Panc1 (cell line): ENCODE data around the gene ASB2. TPM values are rescaled to one million over a fixed set of nuclear protein-coding genes. Genes with fewer than 3 reads are reported as not detected.

Experiments used
- ATAC-seq: fragments of 200-7000 bp; cut with Tn5 transposase; 2 replicates; pipeline ENCODE4 v1.9.1; 2020; ENCODE audit warnings: mild to moderate bottlenecking, moderate library complexity
- BruUV-seq: library from RNA; stranded (reverse); fragments of 400-500 nt; replicated peaks from 2 replicates; lab custom pipeline; 2021; lab: Mats Ljungman, UMichigan
- CTCF ChIA-PET: fragments of 300-600 bp; sonication (Branson Sonifier 250); formaldehyde crosslinking; loops from one replicate; lab custom pipeline; 2022; ENCODE audit warnings: antibody characterized with exemption; lab: Charles Lee
- POLR2A ChIA-PET: fragments of 300-600 bp; sonication (Branson Sonifier 250); formaldehyde crosslinking; loops from one replicate; lab custom pipeline; 2022; ENCODE audit warnings: antibody characterized with exemption; lab: Charles Lee
- DNase-seq: peaks from one replicate; pipeline ENCODE4 v3.0.0-alpha.2; 2010; ENCODE audit warnings: low read depth, low spot score
- H3K27ac ChIP-seq: 2 replicates; pipeline ENCODE4 v1.5.1; 2011; ENCODE audit warnings: mild to moderate bottlenecking, low read length, inconsistent platforms
- H3K27me3 ChIP-seq: fragments of 200-500 bp; sonication (Bioruptor generic); 2 replicates; pipeline ENCODE4 v1.6.0; 2014; ENCODE audit warnings: low read length, inconsistent platforms; ENCODE audit not compliant: control insufficient read depth, insufficient read depth
- H3K36me3 ChIP-seq: fragments of 200-500 bp; sonication (Bioruptor generic); 2 replicates; pipeline ENCODE4 v1.5.1; 2014; ENCODE audit warnings: inconsistent platforms, mild to moderate bottlenecking, low read length, moderate library complexity; ENCODE audit not compliant: control insufficient read depth, insufficient read depth
- H3K4me1 ChIP-seq: 2 replicates; pipeline ENCODE4 v1.5.1; 2011; ENCODE audit warnings: inconsistent platforms, mild to moderate bottlenecking, low read length, moderate library complexity; ENCODE audit not compliant: control insufficient read depth, insufficient read depth
- H3K4me3 ChIP-seq, 2 experiments: 2 replicates each; pipeline ENCODE4 v1.5.1; 2011 to 2012; ENCODE audit warnings: low read depth in 2 of 2, low read length in 2 of 2, mild to moderate bottlenecking in 2 of 2, inconsistent platforms in 1 of 2, moderate library complexity in 1 of 2
- H3K9me3 ChIP-seq: fragments of 200-500 bp; sonication (Bioruptor generic); 2 replicates; pipeline ENCODE4 v1.5.1; 2014; ENCODE audit warnings: low read depth, mild to moderate bottlenecking, inconsistent platforms, low read length, moderate library complexity; ENCODE audit not compliant: control insufficient read depth, insufficient read depth
- CTCF ChIP-seq: fragments of 450-650 bp; IDR thresholded peaks from 2 replicates; pipeline ENCODE4 v1.5.1; 2017; ENCODE audit warnings: mild to moderate bottlenecking
- POLR2AphosphoS5 ChIP-seq: IDR thresholded peaks from 2 replicates; pipeline ENCODE4 v1.6.1; 2012; ENCODE audit warnings: mild to moderate bottlenecking, low read depth, low read length, moderate library complexity
- REST ChIP-seq, 2 experiments: IDR thresholded peaks; 2 replicates each; pipeline ENCODE4 v1.6.1; 2011 to 2012; ENCODE audit warnings: low read depth in 2 of 2, control low read depth in 1 of 2, low read length in 1 of 2, mild to moderate bottlenecking in 1 of 2, moderate library complexity in 1 of 2; ENCODE audit not compliant: insufficient read depth in 1 of 2
- SIN3A ChIP-seq: IDR thresholded peaks from 2 replicates; pipeline ENCODE4 v1.6.1; 2012; ENCODE audit warnings: low read depth, mild to moderate bottlenecking, low read length, moderate library complexity, borderline replicate concordance; ENCODE audit not compliant: insufficient read depth
- TCF7L2 ChIP-seq: IDR thresholded peaks from 2 replicates; pipeline ENCODE4 v1.6.1; 2011; ENCODE audit warnings: mild to moderate bottlenecking, low read depth, low read length, inconsistent platforms
- in situ Hi-C: cut with HindIII; loops from 2 replicates; pipeline ENCODE4 v1.10.0; 2016; ENCODE audit warnings: low sequenced_read_pairs, low pct_unique_long_range_greater_than_20kb
- intact Hi-C: fragments of 100-400 bp; cut with micrococcal nuclease; formaldehyde crosslinking; loops from one replicate; pipeline ENCODE4 v1.10.0; 2022; ENCODE audit not compliant: unreplicated experiment
- total RNA-seq: library from RNA; stranded (reverse); gene quantifications from one replicate; pipeline ENCODE4 v1.2.1, GENCODE V29; 2021; ENCODE audit not compliant: unreplicated experiment

The ASB2 gene
- total RNA-seq, 1 experiment from 2014 or later: 0.28 TPM

- in situ Hi-C loops: no loop called here
These were observed 50.9 kb downstream of the ASB2 start for GRCh38 chr14:93925374-93925895.

GRCh38 chr14:93924592-93925355 lies 51.6 kb downstream of the ASB2 start:
- Histone ChIP-seq H3K4me3 (no peak overlapping the region), H3K27me3 (no peaks in the 10 kb centered on the region), H3K36me3 (no peaks in the 10 kb centered on the region), H3K4me1 (no peaks in the 10 kb centered on the region), H3K27ac (no peak overlapping the region), H3K9me3 (no peaks in the 10 kb centered on the region)
- TF ChIP-seq TCF7L2: no peak
- no peak for TF ChIP-seq SIN3A
- TF ChIP-seq REST (IDR thresholded peaks at IDR 0.05; ENCODE audit: insufficient read depth in 1 of 2, low read depth in 2 of 2, low read length in 1 of 2): no peak
- no peak for TF ChIP-seq POLR2AphosphoS5
- TF ChIP-seq CTCF: no peak
- no peak for DNase-seq
- BruUV-seq: no TSS peak
- ATAC-seq: no peak
- POLR2A ChIA-PET: no interaction called here
- CTCF ChIA-PET: no interaction called here
- intact Hi-C loops (no loop called here), in situ Hi-C loops (no loop called here)

More at GRCh38 chr14:93925374-93925895, 50.9 kb downstream of the ASB2 start:
- ATAC-seq (no peak), DNase-seq (no peak)
- Histone ChIP-seq H3K36me3 (no peaks in the 10 kb centered on the region), H3K27me3 (no peaks in the 10 kb centered on the region), H3K4me3 (no peak overlapping the region), H3K27ac (no peak overlapping the region), H3K9me3 (no peaks in the 10 kb centered on the region), H3K4me1 (no peaks in the 10 kb centered on the region)
- TF ChIP-seq REST (IDR thresholded peaks at IDR 0.05; ENCODE audit: insufficient read depth in 1 of 2, low read depth in 2 of 2, low read length in 1 of 2) (no peak), POLR2AphosphoS5 (no peak), TCF7L2 (no peak), SIN3A (no peak), CTCF (no peak)
- no TSS peak for BruUV-seq
- intact Hi-C loops: no loop called here
- ChIA-PET CTCF (no interaction called here), POLR2A (no interaction called here)
